ENCODE measurements around the gene MYO5B.

GRCh38 chr18:50117863-50118262 lies 77.1 kb downstream of the MYO5B start:
- TF ChIP-seq CTCF (IDR thresholded peaks at IDR 0.05) (no peak), ZFX (IDR thresholded peaks at IDR 0.05; ENCODE audit: borderline replicate concordance) (no peak)

All from 22Rv1 (cell line).